ENCODE measurements around the gene ROR1.

Gene ROR1

DNA sequence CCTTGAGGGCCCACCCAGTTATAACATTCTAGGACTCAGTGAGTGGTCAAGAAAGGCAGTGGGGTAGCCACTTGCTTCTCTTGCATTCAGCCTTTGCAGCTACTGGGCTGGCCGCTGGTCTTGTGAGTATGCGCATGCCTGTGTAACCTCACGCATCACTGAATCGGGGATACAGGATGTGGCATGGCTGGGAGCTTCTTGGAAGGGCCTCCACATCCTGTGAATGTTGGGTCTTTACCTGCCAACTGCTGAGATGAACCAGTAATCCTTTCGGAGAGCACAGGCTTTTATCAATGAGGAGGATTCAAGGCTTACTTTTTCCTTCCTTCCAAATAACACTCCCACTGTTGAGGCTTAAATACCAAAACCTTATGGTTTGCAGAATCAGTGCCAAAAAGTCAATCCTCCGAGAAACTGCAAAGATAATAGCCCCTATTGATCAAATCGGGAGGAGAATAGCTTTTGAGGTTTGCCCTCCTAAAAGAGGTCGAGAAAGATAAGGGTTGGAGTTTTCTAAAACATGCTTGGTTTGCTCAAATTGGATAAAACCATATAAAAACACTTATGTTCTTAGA lies 230.7 kb downstream of the ROR1 start (continued):
- TF ChIP-seq, protein P1, sequence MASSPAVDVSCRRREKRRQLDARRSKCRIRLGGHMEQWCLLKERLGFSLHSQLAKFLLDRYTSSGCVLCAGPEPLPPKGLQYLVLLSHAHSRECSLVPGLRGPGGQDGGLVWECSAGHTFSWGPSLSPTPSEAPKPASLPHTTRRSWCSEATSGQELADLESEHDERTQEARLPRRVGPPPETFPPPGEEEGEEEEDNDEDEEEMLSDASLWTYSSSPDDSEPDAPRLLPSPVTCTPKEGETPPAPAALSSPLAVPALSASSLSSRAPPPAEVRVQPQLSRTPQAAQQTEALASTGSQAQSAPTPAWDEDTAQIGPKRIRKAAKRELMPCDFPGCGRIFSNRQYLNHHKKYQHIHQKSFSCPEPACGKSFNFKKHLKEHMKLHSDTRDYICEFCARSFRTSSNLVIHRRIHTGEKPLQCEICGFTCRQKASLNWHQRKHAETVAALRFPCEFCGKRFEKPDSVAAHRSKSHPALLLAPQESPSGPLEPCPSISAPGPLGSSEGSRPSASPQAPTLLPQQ (tag by site-specific recombination; IDR thresholded peaks at IDR 0.05), result no peak

DNA sequence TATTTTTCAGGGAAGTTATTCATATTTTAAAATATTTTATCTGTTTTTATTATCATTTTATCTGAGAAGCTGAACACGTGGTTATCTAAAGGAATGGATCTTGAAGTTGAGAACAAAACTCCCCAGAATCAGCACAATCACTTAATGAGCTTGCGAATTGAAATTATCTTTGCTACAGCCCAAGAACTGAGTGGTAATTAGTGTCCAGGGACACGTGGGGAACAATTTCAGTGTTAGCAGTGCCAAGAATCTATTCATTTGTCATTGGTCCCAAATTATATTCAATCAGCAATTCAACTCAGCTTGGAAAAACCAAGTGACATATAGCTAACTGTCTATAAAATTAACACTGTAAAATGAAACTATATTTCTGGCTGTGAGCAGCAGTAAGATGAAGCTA lies 232.0 kb downstream of the ROR1 start:
- H3K4me3 ChIP-seq (ENCODE audit: low read depth, low read length), result no peak overlapping the region
- ChIA-PET CTCF (interaction anchor here (0.6 to 1.0 kb wide), 2 partner anchors 362 to 389 kb away, joined by 3 to 5 read pairs; no protein-coding TSS in a partner anchor), POLR2A (no interaction called here)
- H3K9me3 ChIP-seq (ENCODE audit: control insufficient read depth, insufficient read depth, low read depth, low read length), result no peaks in the 10 kb centered on the region
- peaks cover 3% of the 10 kb centered on the region for H3K4me1 ChIP-seq (ENCODE audit: control insufficient read depth, insufficient read depth, low read length)
- H3K27ac ChIP-seq (ENCODE audit: extremely low read depth, low read depth, low read length), result no peak overlapping the region
- no peaks in the 10 kb centered on the region for H3K36me3 ChIP-seq (ENCODE audit: control insufficient read depth in 2 of 2, insufficient read depth in 1 of 2, low read length in 2 of 2)
- TF ChIP-seq, protein P2, sequence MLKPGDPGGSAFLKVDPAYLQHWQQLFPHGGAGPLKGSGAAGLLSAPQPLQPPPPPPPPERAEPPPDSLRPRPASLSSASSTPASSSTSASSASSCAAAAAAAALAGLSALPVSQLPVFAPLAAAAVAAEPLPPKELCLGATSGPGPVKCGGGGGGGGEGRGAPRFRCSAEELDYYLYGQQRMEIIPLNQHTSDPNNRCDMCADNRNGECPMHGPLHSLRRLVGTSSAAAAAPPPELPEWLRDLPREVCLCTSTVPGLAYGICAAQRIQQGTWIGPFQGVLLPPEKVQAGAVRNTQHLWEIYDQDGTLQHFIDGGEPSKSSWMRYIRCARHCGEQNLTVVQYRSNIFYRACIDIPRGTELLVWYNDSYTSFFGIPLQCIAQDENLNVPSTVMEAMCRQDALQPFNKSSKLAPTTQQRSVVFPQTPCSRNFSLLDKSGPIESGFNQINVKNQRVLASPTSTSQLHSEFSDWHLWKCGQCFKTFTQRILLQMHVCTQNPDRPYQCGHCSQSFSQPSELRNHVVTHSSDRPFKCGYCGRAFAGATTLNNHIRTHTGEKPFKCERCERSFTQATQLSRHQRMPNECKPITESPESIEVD (tag by site-specific recombination; IDR thresholded peaks at IDR 0.05), result no peak
- TF ChIP-seq ZNF223 (tag by site-specific recombination; IDR thresholded peaks at IDR 0.05) (no peak), MZF1 (tag by site-specific recombination; IDR thresholded peaks at IDR 0.05; ENCODE audit: borderline replicate concordance) (no peak), YY1 (tag by site-specific recombination; IDR thresholded peaks at IDR 0.05) (no peak), ZNF266 (tag by site-specific recombination; IDR thresholded peaks at IDR 0.05; ENCODE audit: low read depth) (no peak), GLIS2 (tag by site-specific recombination; IDR thresholded peaks at IDR 0.05) (no peak), ZNF555 (tag by site-specific recombination; conservative IDR thresholded peaks at IDR 0.05) (no peak), OVOL3 (tag by site-specific recombination; IDR thresholded peaks at IDR 0.05) (no peak), ZNF544 (tag by site-specific recombination; IDR thresholded peaks at IDR 0.05) (no peak)
- TF ChIP-seq, protein P3, sequence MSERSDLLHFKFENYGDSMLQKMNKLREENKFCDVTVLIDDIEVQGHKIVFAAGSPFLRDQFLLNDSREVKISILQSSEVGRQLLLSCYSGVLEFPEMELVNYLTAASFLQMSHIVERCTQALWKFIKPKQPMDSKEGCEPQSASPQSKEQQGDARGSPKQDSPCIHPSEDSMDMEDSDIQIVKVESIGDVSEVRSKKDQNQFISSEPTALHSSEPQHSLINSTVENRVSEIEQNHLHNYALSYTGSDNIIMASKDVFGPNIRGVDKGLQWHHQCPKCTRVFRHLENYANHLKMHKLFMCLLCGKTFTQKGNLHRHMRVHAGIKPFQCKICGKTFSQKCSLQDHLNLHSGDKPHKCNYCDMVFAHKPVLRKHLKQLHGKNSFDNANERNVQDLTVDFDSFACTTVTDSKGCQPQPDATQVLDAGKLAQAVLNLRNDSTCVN (tag by site-specific recombination; optimal IDR thresholded peaks at IDR 0.05), result no peak
- TF ChIP-seq, protein P4, sequence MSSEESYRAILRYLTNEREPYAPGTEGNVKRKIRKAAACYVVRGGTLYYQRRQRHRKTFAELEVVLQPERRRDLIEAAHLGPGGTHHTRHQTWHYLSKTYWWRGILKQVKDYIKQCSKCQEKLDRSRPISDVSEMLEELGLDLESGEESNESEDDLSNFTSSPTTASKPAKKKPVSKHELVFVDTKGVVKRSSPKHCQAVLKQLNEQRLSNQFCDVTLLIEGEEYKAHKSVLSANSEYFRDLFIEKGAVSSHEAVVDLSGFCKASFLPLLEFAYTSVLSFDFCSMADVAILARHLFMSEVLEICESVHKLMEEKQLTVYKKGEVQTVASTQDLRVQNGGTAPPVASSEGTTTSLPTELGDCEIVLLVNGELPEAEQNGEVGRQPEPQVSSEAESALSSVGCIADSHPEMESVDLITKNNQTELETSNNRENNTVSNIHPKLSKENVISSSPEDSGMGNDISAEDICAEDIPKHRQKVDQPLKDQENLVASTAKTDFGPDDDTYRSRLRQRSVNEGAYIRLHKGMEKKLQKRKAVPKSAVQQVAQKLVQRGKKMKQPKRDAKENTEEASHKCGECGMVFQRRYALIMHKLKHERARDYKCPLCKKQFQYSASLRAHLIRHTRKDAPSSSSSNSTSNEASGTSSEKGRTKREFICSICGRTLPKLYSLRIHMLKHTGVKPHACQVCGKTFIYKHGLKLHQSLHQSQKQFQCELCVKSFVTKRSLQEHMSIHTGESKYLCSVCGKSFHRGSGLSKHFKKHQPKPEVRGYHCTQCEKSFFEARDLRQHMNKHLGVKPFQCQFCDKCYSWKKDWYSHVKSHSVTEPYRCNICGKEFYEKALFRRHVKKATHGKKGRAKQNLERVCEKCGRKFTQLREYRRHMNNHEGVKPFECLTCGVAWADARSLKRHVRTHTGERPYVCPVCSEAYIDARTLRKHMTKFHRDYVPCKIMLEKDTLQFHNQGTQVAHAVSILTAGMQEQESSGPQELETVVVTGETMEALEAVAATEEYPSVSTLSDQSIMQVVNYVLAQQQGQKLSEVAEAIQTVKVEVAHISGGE (tag by site-specific recombination; conservative IDR thresholded peaks at IDR 0.05; ENCODE audit: low read depth), result no peak
- TF ChIP-seq, protein P5, sequence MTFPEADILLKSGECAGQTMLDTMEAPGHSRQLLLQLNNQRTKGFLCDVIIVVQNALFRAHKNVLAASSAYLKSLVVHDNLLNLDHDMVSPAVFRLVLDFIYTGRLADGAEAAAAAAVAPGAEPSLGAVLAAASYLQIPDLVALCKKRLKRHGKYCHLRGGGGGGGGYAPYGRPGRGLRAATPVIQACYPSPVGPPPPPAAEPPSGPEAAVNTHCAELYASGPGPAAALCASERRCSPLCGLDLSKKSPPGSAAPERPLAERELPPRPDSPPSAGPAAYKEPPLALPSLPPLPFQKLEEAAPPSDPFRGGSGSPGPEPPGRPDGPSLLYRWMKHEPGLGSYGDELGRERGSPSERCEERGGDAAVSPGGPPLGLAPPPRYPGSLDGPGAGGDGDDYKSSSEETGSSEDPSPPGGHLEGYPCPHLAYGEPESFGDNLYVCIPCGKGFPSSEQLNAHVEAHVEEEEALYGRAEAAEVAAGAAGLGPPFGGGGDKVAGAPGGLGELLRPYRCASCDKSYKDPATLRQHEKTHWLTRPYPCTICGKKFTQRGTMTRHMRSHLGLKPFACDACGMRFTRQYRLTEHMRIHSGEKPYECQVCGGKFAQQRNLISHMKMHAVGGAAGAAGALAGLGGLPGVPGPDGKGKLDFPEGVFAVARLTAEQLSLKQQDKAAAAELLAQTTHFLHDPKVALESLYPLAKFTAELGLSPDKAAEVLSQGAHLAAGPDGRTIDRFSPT (tag by site-specific recombination; IDR thresholded peaks at IDR 0.05), result no peak
- TF ChIP-seq, protein P6, sequence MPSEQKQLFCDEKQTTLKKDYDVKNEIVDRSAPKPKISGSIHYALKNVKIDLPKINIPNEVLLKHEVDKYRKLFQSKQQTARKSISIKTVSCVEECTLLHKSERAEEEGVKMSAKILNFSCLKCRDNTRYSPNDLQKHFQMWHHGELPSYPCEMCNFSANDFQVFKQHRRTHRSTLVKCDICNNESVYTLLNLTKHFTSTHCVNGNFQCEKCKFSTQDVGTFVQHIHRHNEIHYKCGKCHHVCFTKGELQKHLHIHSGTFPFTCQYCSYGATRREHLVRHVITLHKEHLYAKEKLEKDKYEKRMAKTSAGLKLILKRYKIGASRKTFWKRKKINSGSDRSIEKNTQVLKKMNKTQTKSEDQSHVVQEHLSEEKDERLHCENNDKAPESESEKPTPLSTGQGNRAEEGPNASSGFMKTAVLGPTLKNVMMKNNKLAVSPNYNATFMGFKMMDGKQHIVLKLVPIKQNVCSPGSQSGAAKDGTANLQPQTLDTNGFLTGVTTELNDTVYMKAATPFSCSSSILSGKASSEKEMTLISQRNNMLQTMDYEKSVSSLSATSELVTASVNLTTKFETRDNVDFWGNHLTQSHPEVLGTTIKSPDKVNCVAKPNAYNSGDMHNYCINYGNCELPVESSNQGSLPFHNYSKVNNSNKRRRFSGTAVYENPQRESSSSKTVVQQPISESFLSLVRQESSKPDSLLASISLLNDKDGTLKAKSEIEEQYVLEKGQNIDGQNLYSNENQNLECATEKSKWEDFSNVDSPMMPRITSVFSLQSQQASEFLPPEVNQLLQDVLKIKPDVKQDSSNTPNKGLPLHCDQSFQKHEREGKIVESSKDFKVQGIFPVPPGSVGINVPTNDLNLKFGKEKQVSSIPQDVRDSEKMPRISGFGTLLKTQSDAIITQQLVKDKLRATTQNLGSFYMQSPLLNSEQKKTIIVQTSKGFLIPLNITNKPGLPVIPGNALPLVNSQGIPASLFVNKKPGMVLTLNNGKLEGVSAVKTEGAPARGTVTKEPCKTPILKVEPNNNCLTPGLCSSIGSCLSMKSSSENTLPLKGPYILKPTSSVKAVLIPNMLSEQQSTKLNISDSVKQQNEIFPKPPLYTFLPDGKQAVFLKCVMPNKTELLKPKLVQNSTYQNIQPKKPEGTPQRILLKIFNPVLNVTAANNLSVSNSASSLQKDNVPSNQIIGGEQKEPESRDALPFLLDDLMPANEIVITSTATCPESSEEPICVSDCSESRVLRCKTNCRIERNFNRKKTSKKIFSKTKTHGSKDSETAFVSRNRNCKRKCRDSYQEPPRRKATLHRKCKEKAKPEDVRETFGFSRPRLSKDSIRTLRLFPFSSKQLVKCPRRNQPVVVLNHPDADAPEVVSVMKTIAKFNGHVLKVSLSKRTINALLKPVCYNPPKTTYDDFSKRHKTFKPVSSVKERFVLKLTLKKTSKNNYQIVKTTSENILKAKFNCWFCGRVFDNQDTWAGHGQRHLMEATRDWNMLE (tag by site-specific recombination; conservative IDR thresholded peaks at IDR 0.05; ENCODE audit: low read depth), result no peak
- TF ChIP-seq, protein P7, sequence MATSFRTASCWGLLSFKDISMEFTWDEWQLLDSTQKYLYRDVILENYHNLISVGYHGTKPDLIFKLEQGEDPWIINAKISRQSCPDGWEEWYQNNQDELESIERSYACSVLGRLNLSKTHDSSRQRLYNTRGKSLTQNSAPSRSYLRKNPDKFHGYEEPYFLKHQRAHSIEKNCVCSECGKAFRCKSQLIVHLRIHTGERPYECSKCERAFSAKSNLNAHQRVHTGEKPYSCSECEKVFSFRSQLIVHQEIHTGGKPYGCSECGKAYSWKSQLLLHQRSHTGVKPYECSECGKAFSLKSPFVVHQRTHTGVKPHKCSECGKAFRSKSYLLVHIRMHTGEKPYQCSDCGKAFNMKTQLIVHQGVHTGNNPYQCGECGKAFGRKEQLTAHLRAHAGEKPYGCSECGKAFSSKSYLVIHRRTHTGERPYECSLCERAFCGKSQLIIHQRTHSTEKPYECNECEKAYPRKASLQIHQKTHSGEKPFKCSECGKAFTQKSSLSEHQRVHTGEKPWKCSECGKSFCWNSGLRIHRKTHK (tag by site-specific recombination; IDR thresholded peaks at IDR 0.05), result no peak
- TF ChIP-seq, protein P8, sequence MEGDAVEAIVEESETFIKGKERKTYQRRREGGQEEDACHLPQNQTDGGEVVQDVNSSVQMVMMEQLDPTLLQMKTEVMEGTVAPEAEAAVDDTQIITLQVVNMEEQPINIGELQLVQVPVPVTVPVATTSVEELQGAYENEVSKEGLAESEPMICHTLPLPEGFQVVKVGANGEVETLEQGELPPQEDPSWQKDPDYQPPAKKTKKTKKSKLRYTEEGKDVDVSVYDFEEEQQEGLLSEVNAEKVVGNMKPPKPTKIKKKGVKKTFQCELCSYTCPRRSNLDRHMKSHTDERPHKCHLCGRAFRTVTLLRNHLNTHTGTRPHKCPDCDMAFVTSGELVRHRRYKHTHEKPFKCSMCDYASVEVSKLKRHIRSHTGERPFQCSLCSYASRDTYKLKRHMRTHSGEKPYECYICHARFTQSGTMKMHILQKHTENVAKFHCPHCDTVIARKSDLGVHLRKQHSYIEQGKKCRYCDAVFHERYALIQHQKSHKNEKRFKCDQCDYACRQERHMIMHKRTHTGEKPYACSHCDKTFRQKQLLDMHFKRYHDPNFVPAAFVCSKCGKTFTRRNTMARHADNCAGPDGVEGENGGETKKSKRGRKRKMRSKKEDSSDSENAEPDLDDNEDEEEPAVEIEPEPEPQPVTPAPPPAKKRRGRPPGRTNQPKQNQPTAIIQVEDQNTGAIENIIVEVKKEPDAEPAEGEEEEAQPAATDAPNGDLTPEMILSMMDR (tag by site-specific recombination; IDR thresholded peaks at IDR 0.05), result no peak

All from HEK293 (cell line).